ENCODE data around the gene ZRSR2.
"Not testable (repeated sequence)": the region's sequence is repeated elsewhere in the genome, so short reads cannot be mapped to it uniquely, and the experiment has no call there.

ZRSR2 gene

GRCh38 chrX:15804563-15804962 lies 14.3 kb downstream of the ZRSR2 start:
- DNase-seq = peak in 2 of 3 donors; percentile 69 to 75

GRCh38 chrX:15808254-15808653 lies 18.0 kb downstream of the ZRSR2 start:
- no peak for DNase-seq

- DNase-seq = no peak
Measured at GRCh38 chrX:15812192-15812938, 22.1 kb downstream of the ZRSR2 start.

- no peak for DNase-seq
Measured at GRCh38 chrX:15813416-15813815, 23.1 kb downstream of the ZRSR2 start.

GRCh38 chrX:15814771-15815365 lies 24.6 kb downstream of the ZRSR2 start:
- DNase-seq = peak; percentile 28 to 53 (median 42)

DNA sequence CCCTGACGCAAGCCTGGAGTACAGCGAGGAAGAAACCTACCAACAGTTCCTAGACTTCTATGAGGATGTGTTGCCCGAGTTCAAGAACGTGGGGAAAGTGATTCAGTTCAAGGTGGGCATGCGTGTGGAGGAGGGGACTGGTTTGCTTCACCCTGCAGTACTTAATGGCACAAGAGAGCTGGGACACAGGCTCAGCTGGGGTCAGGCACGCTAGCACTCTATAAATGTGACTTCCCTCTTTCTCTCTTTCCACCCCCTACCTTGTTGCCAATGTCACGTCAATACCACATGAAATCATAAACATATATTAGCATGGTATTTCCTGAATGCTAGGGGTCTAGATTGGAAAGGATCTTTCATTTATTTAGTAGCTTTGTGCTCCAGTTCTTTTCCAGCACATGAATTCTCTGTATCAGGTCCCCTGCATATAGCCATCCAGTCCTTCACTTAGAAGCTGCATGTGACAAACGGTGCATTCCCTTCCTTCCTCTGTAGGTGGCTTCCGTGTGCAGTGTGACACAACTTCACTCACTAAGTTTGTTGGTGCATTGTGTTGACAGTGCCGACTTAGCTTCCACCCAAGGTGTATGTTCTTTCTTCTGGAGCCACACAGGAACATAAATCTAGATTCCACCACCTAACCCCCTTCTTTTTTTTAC lies 25.6 kb downstream of the ZRSR2 start:
- DNase-seq = peak; percentile 17 to 23 (median 19)

GRCh38 chrX:15816438-15816809 lies 26.1 kb downstream of the ZRSR2 start:
- DNase-seq = no peak

GRCh38 chrX:15816886-15817285 lies 26.6 kb downstream of the ZRSR2 start:
- DNase-seq = peak in 1 of 3 donors; percentile 20

GRCh38 chrX:15820106-15821073 lies 30.1 kb downstream of the ZRSR2 start:
- no peak for DNase-seq

DNA sequence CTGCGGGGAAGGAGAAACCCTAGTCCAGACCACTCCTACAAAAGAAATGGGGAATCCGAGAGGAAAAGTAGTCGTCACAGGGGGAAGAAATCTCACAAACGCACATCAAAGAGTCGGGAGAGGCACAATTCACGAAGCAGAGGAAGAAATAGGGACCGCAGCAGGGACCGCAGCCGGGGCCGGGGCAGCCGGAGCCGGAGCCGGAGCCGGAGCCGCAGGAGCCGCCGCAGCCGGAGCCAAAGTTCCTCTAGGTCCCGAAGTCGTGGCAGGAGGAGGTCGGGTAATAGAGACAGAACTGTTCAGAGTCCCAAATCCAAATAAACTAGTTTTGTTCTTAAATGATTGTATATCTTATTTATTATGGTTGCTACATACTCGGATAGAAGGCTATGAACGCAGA lies 32.6 kb downstream of the ZRSR2 start:
- DNase-seq = no peak

DNA sequence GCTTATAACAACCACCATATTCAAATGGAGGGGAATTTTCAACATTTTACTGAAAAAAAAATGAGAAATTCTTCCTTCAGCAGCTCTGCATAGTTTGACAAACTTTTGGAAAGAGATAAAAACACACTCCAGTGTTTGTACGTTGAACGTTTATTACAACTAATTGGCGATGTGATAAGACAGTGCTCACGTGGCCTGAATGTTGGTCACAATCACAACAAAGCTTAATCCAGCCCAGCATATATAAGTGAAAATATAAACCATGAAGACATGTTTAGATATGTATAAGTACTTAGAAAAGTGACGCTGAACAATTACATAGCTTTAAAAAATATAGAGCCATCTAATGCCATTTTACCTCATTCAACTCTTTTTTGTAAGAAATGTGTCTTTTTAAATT lies 35.7 kb downstream of the ZRSR2 start:
- DNase-seq = no peak

DNA sequence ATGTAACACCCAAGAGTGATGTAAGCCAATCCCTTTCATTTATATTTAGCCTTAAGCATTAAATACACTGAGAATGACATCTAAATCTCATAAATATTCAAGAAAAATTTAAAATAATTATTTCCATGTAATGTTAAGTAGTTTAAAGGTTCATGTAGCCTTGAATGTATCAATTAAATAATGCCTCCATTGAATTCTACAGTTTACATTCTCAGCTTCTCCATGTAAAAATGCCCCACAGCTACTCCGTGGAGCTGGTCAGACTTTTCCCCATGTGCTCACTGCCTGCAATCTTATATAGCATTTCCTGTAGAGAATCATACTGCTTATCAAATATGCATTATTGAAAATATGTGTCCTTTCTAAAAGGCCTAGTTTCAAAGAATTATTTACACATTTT lies 38.9 kb downstream of the ZRSR2 start:
- DNase-seq = no peak

- not testable (repeated sequence) for DNase-seq
Measured at GRCh38 chrX:15831347-15831746, 41.1 kb downstream of the ZRSR2 start.

GRCh38 chrX:15834053-15834452 lies 43.8 kb downstream of the ZRSR2 start:
- DNase-seq = peak; percentile 35 to 66 (median 60)

DNA sequence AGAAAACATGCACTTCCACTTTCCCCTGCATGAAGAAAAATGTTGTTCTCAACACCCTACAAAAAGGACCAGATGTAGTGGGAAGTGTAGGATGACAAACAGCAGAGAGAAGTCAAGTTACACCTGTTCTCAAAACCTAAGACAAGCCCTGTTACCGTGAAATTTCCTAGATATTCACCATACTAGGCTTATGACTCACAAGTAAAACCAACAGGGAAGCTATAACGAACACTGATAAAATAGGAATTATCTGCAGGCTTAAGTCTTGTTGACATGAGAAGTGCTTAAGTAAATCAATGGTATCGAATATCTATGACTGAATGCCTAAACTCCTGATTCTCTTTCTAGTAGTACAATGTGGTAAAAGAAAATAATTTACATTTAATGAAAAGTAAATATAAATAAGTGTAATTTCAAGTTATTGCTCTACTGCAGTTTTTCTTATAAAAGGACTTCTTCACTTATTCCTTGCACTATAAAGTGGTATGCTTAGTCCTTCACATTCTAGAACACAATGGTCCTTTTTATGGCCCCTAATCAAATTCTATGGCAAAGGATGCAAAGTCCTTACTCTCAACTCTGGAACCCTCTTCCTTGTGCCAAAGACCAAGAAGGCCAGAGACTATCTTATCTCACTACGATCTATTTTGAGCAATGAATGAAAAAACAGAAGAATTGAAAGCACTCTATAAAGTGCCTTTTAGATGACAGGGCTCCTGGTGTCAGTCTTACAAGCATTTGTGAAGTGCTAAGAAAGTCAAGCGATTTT lies 44.7 kb downstream of the ZRSR2 start:
- no peak for DNase-seq

DNA sequence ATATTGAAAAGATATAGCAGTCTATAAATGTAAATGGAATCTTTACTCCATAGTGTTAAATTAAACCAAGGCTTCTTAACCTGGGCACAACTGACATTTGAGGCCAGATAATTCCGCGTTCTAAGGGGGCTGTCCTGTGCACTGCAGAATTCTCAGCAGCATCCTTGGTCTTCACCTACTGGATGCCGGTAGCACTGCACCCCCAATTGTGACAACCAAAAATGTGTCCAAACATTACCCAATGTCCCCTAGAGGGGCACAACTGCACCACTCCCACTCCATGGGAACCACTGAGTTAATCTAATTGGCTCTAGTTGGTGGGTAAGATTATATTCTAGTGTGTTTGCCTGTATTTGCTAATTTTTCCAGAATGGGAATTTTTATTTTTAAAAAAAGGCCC lies 47.7 kb downstream of the ZRSR2 start:
- peak in 1 of 3 donors; percentile 6 for DNase-seq

- no peak for DNase-seq
Measured at GRCh38 chrX:15841853-15842516, 51.7 kb downstream of the ZRSR2 start.

GRCh38 chrX:15843960-15844359 lies 53.7 kb downstream of the ZRSR2 start:
- DNase-seq = no peak

- DNase-seq = no peak
Measured at GRCh38 chrX:15848576-15848975, 58.3 kb downstream of the ZRSR2 start.

GRCh38 chrX:15849555-15849954 lies 59.3 kb downstream of the ZRSR2 start:
- DNase-seq = no peak

GRCh38 chrX:15853586-15854079 lies 63.3 kb downstream of the ZRSR2 start:
- DNase-seq = no peak
